Measurements from ENCODE around the gene SERF2.
"Not testable (repeated sequence)": the region's sequence is repeated elsewhere in the genome, so short reads cannot be mapped to it uniquely, and the experiment has no call there.

The SERF2 gene

DNA sequence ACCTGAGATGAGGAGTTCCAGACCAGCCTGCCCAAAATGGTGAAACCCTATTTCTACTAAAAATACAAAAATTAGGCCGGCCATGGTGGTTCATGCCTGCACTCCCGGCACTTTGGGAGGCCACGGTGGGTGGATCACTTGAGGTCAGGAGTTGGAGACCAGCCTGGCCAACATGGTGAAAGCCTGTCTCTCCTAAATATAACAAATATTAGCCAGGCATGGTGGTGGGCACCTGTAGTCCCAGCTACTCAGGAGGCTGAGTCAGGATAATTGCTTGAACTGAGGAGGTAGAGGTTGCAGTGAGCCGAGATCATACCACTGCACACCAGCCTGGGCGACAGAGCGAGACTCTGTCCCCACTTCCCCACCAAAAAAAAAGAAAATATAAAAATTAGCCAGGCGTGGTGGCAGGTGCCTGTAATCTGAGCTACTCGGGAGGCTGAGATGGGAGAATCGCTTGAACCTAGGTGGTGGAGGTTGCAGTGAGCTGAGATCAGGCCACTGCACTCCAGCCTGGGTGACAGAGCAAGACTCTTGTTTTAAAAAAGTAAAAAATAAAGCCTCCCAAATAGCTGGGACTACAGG lies 38.7 kb downstream of the SERF2 start:
- not testable (repeated sequence) for DNase-seq

- not testable (repeated sequence) for DNase-seq
These were observed 39.5 kb downstream of the SERF2 start for GRCh38 chr15:43831519-43832052.

- not testable (repeated sequence) for DNase-seq
These were observed 40.4 kb downstream of the SERF2 start for GRCh38 chr15:43832485-43832884.

GRCh38 chr15:43845421-43845820 lies 53.3 kb downstream of the SERF2 start:
- no peak for DNase-seq
